GM10266 (cell line): ENCODE measurements around the gene MSH5.

Source experiments
- DNase-seq: peaks from one replicate; pipeline ENCODE4 v3.0.0; 2012; ENCODE audit errors: extremely low spot score
- TF ChIP-seq, protein P1 (sequence below): IDR thresholded peaks from 2 replicates; pipeline ENCODE4 v1.5.1; 2012; ENCODE audit warnings: mild to moderate bottlenecking, low read depth; ENCODE audit not compliant: control insufficient read depth, insufficient read depth; ENCODE audit errors: missing control alignments

Gene MSH5

DNA sequence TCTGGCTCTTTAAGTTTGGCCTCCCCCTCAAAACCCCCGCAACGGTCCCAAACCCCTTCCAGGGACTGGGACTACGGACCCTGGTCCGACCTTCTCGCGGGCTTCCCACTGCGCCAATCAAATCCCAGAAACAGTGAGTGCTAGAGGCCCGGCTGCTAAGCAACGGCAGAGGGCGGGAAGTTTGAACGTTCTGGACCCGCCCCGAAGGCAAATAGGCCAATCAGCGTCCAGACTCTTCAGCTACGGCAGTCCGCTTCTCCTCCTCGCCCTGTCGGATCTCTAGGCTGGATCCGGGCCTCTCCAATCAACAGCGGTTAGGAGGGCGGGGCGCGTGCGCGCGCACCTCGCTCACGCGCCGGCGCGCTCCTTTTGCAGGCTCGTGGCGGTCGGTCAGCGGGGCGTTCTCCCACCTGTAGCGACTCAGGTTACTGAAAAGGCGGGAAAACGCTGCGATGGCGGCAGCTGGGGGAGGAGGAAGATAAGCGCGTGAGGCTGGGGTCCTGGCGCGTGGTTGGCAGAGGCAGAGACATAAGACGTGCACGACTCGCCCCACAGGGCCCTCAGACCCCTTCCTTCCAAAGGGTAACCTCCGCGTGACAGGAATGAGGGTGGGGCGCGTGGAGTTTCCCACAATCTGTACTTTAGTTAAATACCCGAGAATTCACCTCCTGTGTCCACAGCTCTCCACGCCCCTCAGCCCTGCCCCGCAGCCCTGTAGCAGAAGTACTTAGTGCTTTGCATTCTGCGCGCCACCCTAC lies at the start of gene MSH5:
Gene MSH5, plus strand, starts transcription at position 367 of the 758 bp plus-strand sequence. CDS start 462 bp downstream, outside the sequence.
- TF ChIP-seq, protein P1, sequence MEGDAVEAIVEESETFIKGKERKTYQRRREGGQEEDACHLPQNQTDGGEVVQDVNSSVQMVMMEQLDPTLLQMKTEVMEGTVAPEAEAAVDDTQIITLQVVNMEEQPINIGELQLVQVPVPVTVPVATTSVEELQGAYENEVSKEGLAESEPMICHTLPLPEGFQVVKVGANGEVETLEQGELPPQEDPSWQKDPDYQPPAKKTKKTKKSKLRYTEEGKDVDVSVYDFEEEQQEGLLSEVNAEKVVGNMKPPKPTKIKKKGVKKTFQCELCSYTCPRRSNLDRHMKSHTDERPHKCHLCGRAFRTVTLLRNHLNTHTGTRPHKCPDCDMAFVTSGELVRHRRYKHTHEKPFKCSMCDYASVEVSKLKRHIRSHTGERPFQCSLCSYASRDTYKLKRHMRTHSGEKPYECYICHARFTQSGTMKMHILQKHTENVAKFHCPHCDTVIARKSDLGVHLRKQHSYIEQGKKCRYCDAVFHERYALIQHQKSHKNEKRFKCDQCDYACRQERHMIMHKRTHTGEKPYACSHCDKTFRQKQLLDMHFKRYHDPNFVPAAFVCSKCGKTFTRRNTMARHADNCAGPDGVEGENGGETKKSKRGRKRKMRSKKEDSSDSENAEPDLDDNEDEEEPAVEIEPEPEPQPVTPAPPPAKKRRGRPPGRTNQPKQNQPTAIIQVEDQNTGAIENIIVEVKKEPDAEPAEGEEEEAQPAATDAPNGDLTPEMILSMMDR, result no peak

DNA sequence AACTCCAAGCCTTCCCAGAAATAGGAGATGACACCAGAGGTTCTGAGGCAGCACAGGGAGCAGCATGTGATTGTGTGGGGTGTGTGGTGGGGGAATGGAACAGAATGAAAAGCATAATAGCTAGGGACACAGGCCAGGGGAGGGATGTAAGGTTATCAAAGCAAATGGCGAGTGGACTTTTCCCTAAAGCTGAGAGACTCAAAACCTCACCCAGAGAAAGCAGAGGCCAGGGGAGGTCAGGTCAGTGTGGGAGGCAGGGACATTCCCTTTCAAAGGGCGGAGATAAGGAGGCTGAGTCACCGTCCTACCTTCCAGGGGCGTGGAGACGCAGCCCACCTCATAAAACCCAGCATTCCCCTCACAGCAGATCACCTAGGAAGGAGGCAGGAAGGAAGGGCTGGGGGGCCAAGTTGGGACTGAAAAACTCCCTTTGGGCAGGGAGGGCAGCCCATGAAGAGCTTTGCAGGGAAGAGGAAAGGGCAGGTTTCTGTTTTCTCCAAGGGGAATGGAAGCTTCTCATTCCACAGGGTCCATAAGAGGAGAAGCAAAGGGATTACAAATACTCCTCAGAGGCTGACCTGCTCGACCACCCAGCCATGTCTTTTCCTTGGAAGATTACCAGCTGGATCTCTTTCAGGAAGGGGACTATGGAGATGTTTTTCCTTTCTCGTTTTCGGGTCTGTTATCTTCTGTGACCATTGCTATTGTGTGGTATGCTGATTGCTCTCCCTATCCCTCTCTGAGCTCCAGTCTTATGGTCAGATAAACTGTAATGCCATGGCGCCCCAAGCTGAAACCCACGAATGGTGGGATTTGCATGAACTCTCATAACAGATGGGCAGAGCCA lies 49.4 kb upstream of the MSH5 start:
- TF ChIP-seq, protein P1, result no peak
- no peak for DNase-seq

More for the DNA sequence above, at the start of gene MSH5:
- DNase-seq, result peak; percentile 96

DNA sequence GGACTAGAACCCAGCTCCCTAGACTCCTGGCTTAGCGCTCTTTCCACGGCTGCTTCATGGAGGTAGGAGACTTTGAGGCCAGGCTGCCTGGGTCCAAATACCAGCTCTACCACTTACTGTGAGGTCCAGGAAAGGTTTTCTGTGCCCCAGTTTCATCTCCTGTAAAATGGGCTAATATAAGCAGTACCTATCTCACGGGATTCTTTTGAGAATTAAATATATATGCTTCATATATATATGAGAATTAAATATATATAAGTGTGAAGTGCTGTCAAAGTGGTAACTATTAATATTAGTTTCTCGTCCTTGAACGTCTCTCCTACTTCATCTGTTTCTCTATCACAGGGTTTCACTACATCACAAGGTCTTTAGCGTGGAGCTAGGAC lies 48.7 kb upstream of the MSH5 start:
- DNase-seq, result no peak
- TF ChIP-seq, protein P1, result no peak

DNA sequence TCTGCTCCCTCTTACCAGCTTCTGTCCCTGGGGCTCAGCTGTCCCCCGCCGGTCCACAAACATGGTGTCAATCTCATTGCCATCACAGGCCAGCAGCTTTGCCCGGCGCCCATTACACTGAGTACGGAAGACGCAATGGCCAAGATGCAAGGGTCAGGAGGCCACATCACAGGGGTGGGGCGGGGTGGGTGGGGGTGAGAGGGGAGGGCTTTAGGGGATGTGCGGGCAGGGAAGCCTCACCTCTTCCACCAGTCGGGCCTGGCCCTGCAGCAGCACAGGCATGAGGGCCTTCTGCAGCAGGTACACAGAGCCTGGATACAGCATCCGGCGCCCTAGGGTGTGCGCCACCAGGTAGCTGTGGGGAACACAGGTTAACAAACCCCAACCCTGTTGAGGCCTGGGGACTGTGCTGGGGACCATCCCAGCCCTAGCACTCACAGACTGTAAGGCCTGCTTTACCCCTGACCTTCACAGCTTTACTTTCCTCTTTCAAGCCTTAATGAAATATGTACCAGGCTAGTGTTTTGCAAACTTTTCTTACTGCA lies 48.2 kb upstream of the MSH5 start:
- TF ChIP-seq, protein P1, result no peak
- DNase-seq, result no peak

DNA sequence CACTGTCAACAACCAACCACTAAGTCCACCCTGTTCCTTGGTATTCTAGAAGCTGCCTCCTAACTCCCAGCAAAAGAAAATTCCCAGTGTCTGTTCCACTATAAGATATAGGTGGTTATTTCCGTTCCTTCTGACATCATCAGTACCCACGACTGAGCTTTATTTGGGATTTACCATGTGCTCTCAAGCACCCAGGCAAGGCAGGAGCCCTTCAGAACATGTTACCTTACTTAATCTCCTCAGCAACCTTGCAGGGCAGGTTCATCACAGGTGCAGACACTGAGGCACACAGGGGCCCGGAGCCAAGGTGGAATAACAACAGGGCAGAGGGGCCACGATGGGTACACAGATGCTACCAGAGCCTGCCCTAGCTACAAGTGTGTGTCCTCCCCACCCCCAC lies 47.5 kb upstream of the MSH5 start:
- no peak for DNase-seq
- TF ChIP-seq, protein P1, result no peak

DNA sequence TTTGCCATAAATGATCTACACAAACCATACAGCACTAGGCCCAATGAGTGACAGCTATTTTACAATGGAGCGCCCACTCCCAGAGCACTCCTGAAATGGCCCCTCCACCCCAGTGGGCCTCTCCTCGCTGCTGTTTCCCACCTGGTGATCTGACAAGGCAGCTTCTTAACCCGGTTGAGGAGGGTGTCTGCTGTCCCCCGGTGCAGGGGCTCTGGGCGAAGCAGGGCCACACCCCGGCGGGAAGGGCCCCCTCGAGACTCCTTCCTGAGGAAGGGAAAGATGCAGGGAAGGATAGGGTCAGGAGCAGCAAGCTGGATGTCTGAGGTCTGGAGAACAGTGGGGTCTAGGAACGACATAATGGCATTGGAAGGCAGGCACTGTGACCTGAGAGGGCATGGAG lies 46.9 kb upstream of the MSH5 start:
- TF ChIP-seq, protein P1, result no peak
- DNase-seq, result no peak
